HUES6 (cell line): Measurements from ENCODE around the gene CBFA2T3.
"Not testable (repeated sequence)": the region's sequence is repeated elsewhere in the genome, so short reads cannot be mapped to it uniquely, and the experiment has no call there.

Source experiments
- H3K27ac ChIP-seq: 2 replicates; pipeline ENCODE4 v1.7.0; 2013; ENCODE audit warnings: low read depth, mild to moderate bottlenecking, low read length, inconsistent platforms
- H3K27me3 ChIP-seq: 2 replicates; pipeline ENCODE4 v1.6.1; 2013; ENCODE audit warnings: low read length; ENCODE audit not compliant: control insufficient read depth, insufficient read depth
- H3K36me3 ChIP-seq: 2 replicates; pipeline ENCODE4 v1.6.1; 2013; ENCODE audit warnings: low read length; ENCODE audit not compliant: control insufficient read depth, insufficient read depth
- H3K4me1 ChIP-seq: 2 replicates; pipeline ENCODE4 v1.6.1; 2013; ENCODE audit warnings: low read length; ENCODE audit not compliant: control insufficient read depth, insufficient read depth
- H3K4me3 ChIP-seq: 2 replicates; pipeline ENCODE4 v1.5.1; 2013; ENCODE audit warnings: low read depth, low read length
- H3K9ac ChIP-seq: one replicate; pipeline ENCODE4 v1.6.1; 2013; ENCODE audit warnings: mild to moderate bottlenecking, low read length
- H3K9me3 ChIP-seq: 2 replicates; pipeline ENCODE4 v1.6.1; 2013; ENCODE audit warnings: low read depth, low read length; ENCODE audit not compliant: control insufficient read depth, insufficient read depth

The CBFA2T3 gene

DNA sequence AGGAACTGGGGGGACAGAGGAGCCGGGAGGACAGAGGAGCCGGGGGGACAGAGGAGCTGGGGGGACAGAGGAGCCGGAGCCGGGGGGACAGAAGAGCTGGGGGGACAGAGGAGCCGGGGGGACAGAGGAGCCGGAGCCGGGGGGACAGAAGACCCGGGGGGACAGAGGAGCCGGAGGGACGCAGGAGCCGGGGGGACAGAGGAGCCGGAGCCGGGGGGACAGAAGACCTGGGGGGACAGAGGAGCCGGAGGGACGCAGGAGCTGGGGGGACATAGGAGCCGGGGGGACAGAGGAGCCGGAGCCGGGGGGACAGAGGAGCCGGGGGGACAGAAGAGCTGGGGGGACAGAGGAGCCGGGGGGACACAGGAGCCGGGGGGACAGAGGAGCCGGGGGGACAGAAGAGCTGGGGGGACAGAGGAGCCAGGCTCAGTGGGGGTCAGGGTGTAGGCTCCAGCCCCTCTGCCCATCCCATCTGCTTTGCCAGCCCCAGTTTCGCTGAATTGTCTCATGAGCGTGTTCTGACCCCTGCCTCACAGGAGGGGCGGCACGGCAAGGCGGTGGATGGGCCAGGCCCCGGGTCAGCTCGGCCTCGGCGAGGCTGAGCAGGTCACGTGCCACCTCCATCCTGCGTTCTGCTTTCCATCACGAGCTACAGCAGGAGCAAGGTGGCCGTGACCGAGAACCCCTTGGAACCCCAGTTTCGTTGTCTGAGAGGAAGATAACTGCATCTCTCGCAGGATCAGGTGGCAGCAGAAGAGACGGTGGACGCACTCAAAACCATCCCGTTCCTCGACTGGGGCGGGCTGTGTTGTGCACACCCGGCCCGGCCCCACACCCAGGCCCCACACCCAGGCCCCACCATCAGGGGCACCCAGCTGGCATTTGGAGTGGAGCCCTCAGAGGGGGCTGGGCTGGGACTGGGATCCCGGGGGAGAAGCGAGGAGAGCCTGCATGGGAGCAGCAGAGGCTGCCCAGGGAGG lies 26.1 kb upstream of the CBFA2T3 start:
- no peak overlapping the region for H3K27ac ChIP-seq

GRCh38 chr16:89002081-89002480 lies 25.1 kb upstream of the CBFA2T3 start:
- H3K36me3 ChIP-seq, H3K27ac ChIP-seq, H3K9ac ChIP-seq, H3K4me3 ChIP-seq, H3K4me1 ChIP-seq: not testable (repeated sequence)
- H3K27me3 ChIP-seq = peaks cover 56% of the 10 kb centered on the region
- peaks cover 32% of the 10 kb centered on the region for H3K9me3 ChIP-seq

More for the DNA sequence above, 26.1 kb upstream of the CBFA2T3 start:
- peaks cover 22% of the 10 kb centered on the region for H3K9me3 ChIP-seq
- H3K36me3 ChIP-seq = no peaks in the 10 kb centered on the region
- H3K4me1 ChIP-seq = peaks cover 7% of the 10 kb centered on the region; the same call in 1 of the 2 replicates
- no peak overlapping the region for H3K9ac ChIP-seq
- peaks cover 60% of the 10 kb centered on the region for H3K27me3 ChIP-seq
- H3K4me3 ChIP-seq = no peak overlapping the region

DNA sequence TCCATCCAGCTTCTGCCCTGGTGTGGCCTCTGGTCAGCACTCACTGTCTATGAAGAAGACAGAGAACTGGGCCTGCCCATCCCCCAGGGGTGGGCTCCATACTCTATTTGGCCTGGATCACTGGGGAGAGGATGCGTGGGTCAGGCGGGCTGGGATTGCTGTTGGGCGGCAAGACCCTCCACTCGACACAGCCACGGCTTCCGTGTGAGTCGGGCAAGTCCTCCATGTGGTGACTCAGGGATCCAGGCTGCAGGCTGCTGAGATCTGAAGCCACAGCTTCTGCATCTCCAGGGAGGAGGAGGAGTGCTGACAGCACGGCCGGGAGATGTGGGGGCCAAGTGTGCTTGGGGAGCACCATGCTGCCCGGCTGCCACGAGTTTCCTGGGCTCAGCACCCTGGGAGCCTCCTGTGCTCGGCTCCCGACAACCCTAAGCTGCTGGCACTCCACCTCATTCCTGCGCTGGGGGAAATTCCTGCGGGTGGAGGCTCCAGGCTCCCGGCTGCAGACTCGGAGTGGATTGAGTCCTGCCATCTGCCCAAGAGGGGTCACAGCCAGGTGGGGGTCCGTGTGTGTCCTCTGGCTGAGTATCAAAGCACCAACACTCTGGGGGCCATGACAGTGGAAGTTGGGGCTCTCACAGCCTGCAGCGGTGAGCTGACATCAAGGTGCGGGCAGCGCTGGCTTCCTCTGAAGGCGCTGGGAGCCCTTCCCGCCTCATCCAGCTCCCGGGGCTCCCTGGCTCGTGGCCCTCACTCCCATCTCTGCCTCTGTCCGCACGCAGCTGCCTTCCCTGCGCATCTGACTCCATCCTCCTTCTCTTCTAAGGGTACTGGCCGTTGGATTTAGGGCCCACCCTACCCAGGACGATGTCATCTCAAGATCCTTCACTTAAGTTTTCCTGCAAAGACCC lies 24.4 kb upstream of the CBFA2T3 start:
- Histone ChIP-seq H3K36me3 (no peaks in the 10 kb centered on the region), H3K27me3 (peaks cover 54% of the 10 kb centered on the region), H3K9ac (no peak overlapping the region), H3K4me3 (no peak overlapping the region), H3K4me1 (peaks cover 7% of the 10 kb centered on the region; the same call in 1 of the 2 replicates), H3K27ac (no peak overlapping the region), H3K9me3 (peaks cover 36% of the 10 kb centered on the region)

DNA sequence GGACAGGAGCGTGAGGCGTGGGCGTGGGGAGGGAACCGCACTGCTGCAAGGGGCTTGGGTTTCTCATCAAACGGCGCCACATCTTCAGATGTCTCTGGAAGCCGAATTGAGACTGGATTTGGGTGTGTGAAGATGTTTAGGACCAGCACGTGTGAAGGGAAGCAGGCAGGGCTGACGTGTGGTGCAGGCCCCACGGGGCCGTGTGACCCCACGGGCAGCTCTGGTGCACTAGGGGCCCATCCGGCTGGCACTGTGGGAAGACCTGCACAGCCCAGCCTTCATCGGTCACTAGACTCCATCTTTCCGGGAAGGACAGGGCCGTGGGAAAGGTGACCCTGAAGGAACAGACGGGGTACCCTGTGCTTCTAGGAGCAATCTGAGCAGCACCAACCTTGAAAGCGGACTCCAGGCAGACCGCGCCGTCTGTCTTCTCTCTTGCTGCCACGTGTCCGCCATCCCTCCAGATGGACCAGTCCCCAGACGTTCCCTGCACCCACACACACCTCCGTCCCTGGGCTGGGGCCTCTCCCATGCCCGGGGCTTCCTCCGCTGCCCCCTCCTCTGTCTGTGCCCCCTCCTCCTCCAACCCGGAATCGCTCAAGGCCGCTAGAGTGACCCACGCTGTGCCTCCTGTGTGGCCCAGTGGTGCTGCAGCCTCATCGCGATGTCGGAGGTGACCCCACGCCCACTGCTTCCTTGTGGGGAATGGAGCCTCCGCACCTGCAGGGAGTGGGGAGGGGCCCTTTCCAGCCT lies 23.4 kb upstream of the CBFA2T3 start:
- H3K27ac ChIP-seq = no peak overlapping the region
- H3K27me3 ChIP-seq = peaks cover 44% of the 10 kb centered on the region
- H3K9me3 ChIP-seq = peaks cover 36% of the 10 kb centered on the region
- no peaks in the 10 kb centered on the region for H3K36me3 ChIP-seq
- no peak overlapping the region for H3K9ac ChIP-seq
- H3K4me1 ChIP-seq = peaks cover 7% of the 10 kb centered on the region; the same call in 1 of the 2 replicates
- no peak overlapping the region for H3K4me3 ChIP-seq

DNA sequence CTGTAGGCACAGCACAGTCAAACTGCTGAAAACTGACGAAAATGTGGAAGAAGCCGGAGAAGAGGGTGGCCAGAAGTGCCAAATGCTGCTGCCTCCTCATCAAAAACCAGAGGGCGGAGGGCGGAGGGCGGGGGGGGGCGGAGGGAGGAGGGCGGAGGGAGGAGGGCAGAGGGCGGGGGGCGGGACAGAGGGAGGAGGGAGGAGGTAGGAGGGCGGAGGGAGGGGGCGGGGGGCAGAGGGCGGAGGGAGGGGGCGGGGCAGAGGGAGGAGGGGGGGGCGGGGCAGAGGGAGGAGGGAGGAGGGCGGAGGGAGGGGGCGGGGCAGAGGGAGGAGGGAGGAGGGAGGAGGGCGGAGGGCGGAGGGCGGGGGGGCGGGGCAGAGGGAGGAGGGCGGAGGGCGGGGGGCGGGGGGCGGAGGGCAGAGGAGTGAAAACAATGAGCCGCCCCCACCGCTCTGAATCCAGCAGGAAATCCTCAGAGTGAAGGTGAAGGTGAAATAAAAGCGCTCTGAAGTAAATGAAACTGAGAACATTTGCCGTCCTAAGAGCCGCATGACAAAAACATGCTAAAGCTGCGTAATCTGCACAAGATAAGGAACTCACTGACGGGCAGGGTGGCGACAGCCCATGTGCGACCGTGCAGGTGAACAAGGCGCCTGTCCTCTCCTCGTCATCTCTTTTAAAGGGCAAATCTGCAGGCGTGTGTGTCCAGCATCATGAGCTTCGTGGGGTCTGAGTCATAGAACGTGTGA lies 22.6 kb upstream of the CBFA2T3 start:
- Histone ChIP-seq H3K36me3 (no peaks in the 10 kb centered on the region), H3K9ac (no peak overlapping the region), H3K27ac (no peak overlapping the region)

DNA sequence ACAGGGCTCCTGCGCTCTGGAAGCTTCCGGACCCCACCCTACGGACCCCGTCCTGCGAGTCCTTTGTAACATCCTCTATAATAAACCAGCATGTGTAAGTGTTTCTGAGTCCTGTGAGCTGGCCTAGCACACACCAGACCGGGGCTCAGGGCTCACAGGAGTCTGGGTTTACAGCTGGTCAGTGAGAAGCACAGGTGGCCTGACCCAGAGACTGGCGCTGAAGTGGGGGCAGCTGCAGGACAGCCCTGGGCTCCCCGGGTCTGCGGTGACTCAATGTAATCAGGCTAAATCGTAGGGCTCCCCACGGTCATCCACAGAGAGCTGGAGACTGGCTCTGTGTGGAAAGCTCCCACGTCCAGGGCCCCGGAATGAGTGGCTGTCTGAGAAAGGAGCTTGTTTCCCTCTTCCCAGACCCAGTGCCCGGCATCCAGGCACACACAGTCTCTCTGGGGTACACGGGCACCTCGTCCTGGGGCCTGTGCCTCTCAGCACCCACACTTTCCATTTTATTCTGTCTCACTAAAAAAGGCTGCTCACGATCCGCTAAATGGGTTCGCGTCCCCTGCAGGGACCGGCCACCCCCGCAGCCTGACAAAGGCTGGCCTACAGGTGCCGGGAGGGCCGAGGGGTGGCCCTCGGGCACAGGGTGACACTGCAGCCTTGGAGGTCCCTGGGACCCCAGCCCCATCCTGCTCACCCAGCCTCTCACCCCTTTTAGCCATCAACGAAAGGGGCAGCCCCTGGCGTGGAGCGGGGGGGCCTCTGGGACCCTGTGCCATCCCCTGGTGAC lies 18.9 kb upstream of the CBFA2T3 start:
- no peaks in the 10 kb centered on the region for H3K36me3 ChIP-seq
- no peak overlapping the region for H3K27ac ChIP-seq
- no peak overlapping the region for H3K4me3 ChIP-seq
- peaks cover 12% of the 10 kb centered on the region for H3K27me3 ChIP-seq
- peaks cover 32% of the 10 kb centered on the region for H3K9me3 ChIP-seq
- H3K9ac ChIP-seq = no peak overlapping the region
- H3K4me1 ChIP-seq = peaks cover 8% of the 10 kb centered on the region

More for the DNA sequence above, 22.6 kb upstream of the CBFA2T3 start:
- H3K9me3 ChIP-seq = peaks cover 36% of the 10 kb centered on the region
- H3K4me3 ChIP-seq = no peak overlapping the region
- H3K27me3 ChIP-seq = peaks cover 37% of the 10 kb centered on the region
- H3K4me1 ChIP-seq = peaks cover 10% of the 10 kb centered on the region; the same call in 1 of the 2 replicates

DNA sequence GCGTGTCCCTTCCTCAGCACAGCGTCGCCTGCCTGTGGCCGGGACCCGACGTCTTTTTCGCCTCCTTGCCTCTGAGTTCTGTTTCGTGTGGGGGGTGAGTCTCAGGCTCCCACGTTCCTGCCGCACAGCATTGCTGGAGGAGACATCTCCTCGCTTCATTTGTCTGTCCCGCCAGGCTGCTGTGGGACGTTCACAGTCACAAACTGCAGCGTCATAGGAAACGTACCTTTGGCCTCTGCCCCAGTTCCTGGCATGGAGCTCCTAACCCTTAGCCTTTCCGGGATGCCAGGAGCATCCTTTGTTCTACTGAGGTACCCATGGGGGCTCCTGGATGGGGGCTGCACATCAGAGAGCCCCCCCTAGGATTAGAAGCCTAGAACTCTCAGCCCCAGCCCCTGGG lies 18.2 kb upstream of the CBFA2T3 start:
- H3K4me3 ChIP-seq = no peak overlapping the region

DNA sequence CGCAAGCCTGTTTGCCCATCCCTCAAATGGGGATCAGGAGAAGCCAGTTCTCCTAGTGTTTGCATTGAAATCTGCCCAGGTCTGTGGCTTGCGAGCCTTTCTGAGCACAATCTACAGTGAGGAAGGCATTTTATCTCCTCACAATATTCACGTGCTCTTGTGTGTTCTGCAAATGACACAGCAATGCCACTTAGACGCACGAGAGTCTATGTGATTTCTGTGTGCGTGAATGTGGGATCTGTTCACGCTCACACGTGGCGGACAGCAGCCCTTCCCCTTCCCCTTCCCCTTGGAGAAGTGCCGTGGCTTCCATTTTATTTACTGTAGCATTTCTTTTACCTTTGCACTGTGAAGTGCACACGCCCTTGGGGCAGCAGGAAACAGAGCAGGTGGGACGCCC lies 17.7 kb upstream of the CBFA2T3 start:
- no peaks in the 10 kb centered on the region for H3K36me3 ChIP-seq
- no peak overlapping the region for H3K27ac ChIP-seq
- H3K4me1 ChIP-seq = peaks cover 8% of the 10 kb centered on the region
- H3K9ac ChIP-seq = no peak overlapping the region
- H3K9me3 ChIP-seq = peaks cover 25% of the 10 kb centered on the region
- no peaks in the 10 kb centered on the region; the same call in 1 of the 2 replicates for H3K27me3 ChIP-seq
- H3K4me3 ChIP-seq = no peak overlapping the region

More for the DNA sequence above, 18.2 kb upstream of the CBFA2T3 start:
- no peak overlapping the region for H3K9ac ChIP-seq
- H3K4me1 ChIP-seq = peaks cover 8% of the 10 kb centered on the region
- H3K27me3 ChIP-seq = peaks cover 4% of the 10 kb centered on the region; the same call in 1 of the 2 replicates
- peaks cover 25% of the 10 kb centered on the region for H3K9me3 ChIP-seq
- H3K36me3 ChIP-seq = no peaks in the 10 kb centered on the region
- no peak overlapping the region for H3K27ac ChIP-seq

DNA sequence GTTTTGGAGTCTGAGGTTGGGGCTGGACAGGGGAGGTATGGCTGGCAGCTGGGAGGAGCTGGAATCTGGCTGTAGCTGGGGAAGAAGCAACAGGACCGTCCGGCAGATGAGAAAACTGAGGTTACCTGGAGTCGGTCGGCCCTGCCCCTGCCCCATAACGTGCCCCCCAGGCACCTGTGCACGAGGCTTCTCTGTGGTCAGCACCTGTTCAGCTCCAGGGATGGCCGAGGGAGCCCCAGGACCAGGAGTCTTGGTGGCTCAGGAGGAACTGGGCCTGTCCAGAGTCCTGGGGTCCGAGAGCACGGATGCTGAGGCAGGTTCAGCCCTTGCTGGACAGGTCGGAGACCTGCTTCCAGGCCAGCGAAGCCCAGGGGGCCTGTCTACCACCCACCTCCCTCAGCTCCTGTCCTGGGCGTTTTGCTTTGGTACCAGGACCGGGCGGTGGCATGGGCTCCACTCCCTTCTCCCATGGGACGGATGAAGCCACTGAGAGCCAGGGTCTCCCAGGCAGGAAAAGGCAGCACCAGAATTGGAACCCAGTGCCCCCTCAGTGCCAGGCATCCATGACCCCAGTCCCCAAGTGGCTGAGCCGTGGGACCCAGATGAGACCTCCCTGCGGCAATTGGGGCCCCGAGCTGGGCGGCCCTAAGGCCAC lies 17.1 kb upstream of the CBFA2T3 start:
- Histone ChIP-seq H3K4me1 (peaks cover 8% of the 10 kb centered on the region), H3K27ac (no peak overlapping the region), H3K9me3 (peaks cover 23% of the 10 kb centered on the region), H3K4me3 (no peak overlapping the region), H3K36me3 (no peaks in the 10 kb centered on the region), H3K27me3 (no peaks in the 10 kb centered on the region; the same call in 1 of the 2 replicates), H3K9ac (no peak overlapping the region)
